Measurements from ENCODE around the gene DUOX1. TPM values are rescaled to one million over a fixed set of nuclear protein-coding genes. Genes with fewer than 3 reads are reported as not detected.

DUOX1 gene
- total and polyA plus RNA-seq, 2 donors (not counting 1 experiment from before 2014, with no cell fraction given): not detected

- no peaks in the 10 kb centered on the region for H4K20me1 ChIP-seq (ENCODE audit: control insufficient read depth, extremely low read depth, insufficient read depth, low read length)
- H3K4me2 ChIP-seq (ENCODE audit: extremely low read depth, insufficient read depth, low read length): no peak overlapping the region
- H2AFZ ChIP-seq (ENCODE audit: low read length): no peak overlapping the region
- H3K36me3 ChIP-seq (ENCODE audit: control insufficient read depth, insufficient read depth, low read length): no peaks in the 10 kb centered on the region
- H3K4me3 ChIP-seq (replicated peaks in 1 of 4; ENCODE audit: control extremely low read depth in 1 of 4, insufficient read depth in 1 of 4, low read depth in 3 of 4, low read length in 4 of 4): no peak overlapping the region
- H3K4me1 ChIP-seq (ENCODE audit: control insufficient read depth, extremely low read depth, insufficient read depth, low read length): no peaks in the 10 kb centered on the region
- H3K9me3 ChIP-seq (ENCODE audit: control insufficient read depth, insufficient read depth, low read depth, low read length): no peaks in the 10 kb centered on the region
- no peak overlapping the region for H3K27ac ChIP-seq (ENCODE audit: insufficient read depth, low read length)
- no peak overlapping the region for H3K9ac ChIP-seq (ENCODE audit: insufficient read depth, low read length)
- H3K27me3 ChIP-seq (ENCODE audit: control insufficient read depth, insufficient read depth, low read length): peaks cover 76% of the 10 kb centered on the region
- no peak for TF ChIP-seq CTCF (conservative IDR thresholded peaks at IDR 0.05 in 1 of 2, IDR thresholded peaks at IDR 0.05 in 1 of 2; ENCODE audit: low read depth in 1 of 2, low read length in 2 of 2)
- no peak for TF ChIP-seq EZH2 (IDR thresholded peaks at IDR 0.05; ENCODE audit: low read length, missing control alignments)
- DNase-seq (ENCODE audit: low read depth in 2 of 2): no peak
- no peaks in the 10 kb centered on the region for H3K79me2 ChIP-seq (ENCODE audit: control insufficient read depth, insufficient read depth, low read length)
Observed at GRCh38 chr15:45114751-45115085, 15.1 kb upstream of the DUOX1 start.

GRCh38 chr15:45115312-45115820 lies 14.4 kb upstream of the DUOX1 start:
- no peak overlapping the region for H2AFZ ChIP-seq (ENCODE audit: low read length)
- peaks cover 70% of the 10 kb centered on the region for H3K27me3 ChIP-seq (ENCODE audit: control insufficient read depth, insufficient read depth, low read length)
- no peak for DNase-seq (ENCODE audit: low read depth in 2 of 2)

GRCh38 chr15:45116006-45116481 lies 13.8 kb upstream of the DUOX1 start:
- no peak overlapping the region for H2AFZ ChIP-seq (ENCODE audit: low read length)

More at GRCh38 chr15:45115312-45115820, 14.4 kb upstream of the DUOX1 start:
- no peaks in the 10 kb centered on the region for H3K9me3 ChIP-seq (ENCODE audit: control insufficient read depth, insufficient read depth, low read depth, low read length)
- H3K4me2 ChIP-seq (ENCODE audit: extremely low read depth, insufficient read depth, low read length): no peak overlapping the region
- H3K4me3 ChIP-seq (replicated peaks in 1 of 4; ENCODE audit: control extremely low read depth in 1 of 4, insufficient read depth in 1 of 4, low read depth in 3 of 4, low read length in 4 of 4): no peak overlapping the region
- no peak overlapping the region for H3K27ac ChIP-seq (ENCODE audit: insufficient read depth, low read length)
- H3K9ac ChIP-seq (ENCODE audit: insufficient read depth, low read length): no peak overlapping the region
- no peaks in the 10 kb centered on the region for H3K79me2 ChIP-seq (ENCODE audit: control insufficient read depth, insufficient read depth, low read length)
- H3K4me1 ChIP-seq (ENCODE audit: control insufficient read depth, extremely low read depth, insufficient read depth, low read length): no peaks in the 10 kb centered on the region
- no peaks in the 10 kb centered on the region for H4K20me1 ChIP-seq (ENCODE audit: control insufficient read depth, extremely low read depth, insufficient read depth, low read length)
- H3K36me3 ChIP-seq (ENCODE audit: control insufficient read depth, insufficient read depth, low read length): no peaks in the 10 kb centered on the region
- no peak for TF ChIP-seq CTCF (conservative IDR thresholded peaks at IDR 0.05 in 1 of 2, IDR thresholded peaks at IDR 0.05 in 1 of 2; ENCODE audit: low read depth in 1 of 2, low read length in 2 of 2)
- no peak for TF ChIP-seq EZH2 (IDR thresholded peaks at IDR 0.05; ENCODE audit: low read length, missing control alignments)

More at GRCh38 chr15:45116006-45116481, 13.8 kb upstream of the DUOX1 start:
- Histone ChIP-seq H3K4me1 (ENCODE audit: control insufficient read depth, extremely low read depth, insufficient read depth, low read length) (no peaks in the 10 kb centered on the region), H3K9me3 (ENCODE audit: control insufficient read depth, insufficient read depth, low read depth, low read length) (no peaks in the 10 kb centered on the region), H3K27ac (ENCODE audit: insufficient read depth, low read length) (no peak overlapping the region), H4K20me1 (ENCODE audit: control insufficient read depth, extremely low read depth, insufficient read depth, low read length) (no peaks in the 10 kb centered on the region), H3K9ac (ENCODE audit: insufficient read depth, low read length) (no peak overlapping the region), H3K4me2 (ENCODE audit: extremely low read depth, insufficient read depth, low read length) (no peak overlapping the region), H3K4me3 (replicated peaks in 1 of 4; ENCODE audit: control extremely low read depth in 1 of 4, insufficient read depth in 1 of 4, low read depth in 3 of 4, low read length in 4 of 4) (no peak overlapping the region), H3K36me3 (ENCODE audit: control insufficient read depth, insufficient read depth, low read length) (no peaks in the 10 kb centered on the region), H3K27me3 (ENCODE audit: control insufficient read depth, insufficient read depth, low read length) (peaks cover 65% of the 10 kb centered on the region), H3K79me2 (ENCODE audit: control insufficient read depth, insufficient read depth, low read length) (no peaks in the 10 kb centered on the region)
- no peak for TF ChIP-seq CTCF (conservative IDR thresholded peaks at IDR 0.05 in 1 of 2, IDR thresholded peaks at IDR 0.05 in 1 of 2; ENCODE audit: low read depth in 1 of 2, low read length in 2 of 2)
- TF ChIP-seq EZH2 (IDR thresholded peaks at IDR 0.05; ENCODE audit: low read length, missing control alignments): no peak
- DNase-seq (ENCODE audit: low read depth in 2 of 2): no peak
